ENCODE data around the gene VANGL1. TPM values are rescaled to one million over a fixed set of nuclear protein-coding genes. Genes with fewer than 3 reads are reported as not detected.

The VANGL1 gene
- total and polyA plus RNA-seq, 2 of the 8 experiments (the other 6 are each of a cell fraction or from before 2014, with no cell fraction given) = 9.4 to 13.4 TPM

- TF ChIP-seq, protein P1, sequence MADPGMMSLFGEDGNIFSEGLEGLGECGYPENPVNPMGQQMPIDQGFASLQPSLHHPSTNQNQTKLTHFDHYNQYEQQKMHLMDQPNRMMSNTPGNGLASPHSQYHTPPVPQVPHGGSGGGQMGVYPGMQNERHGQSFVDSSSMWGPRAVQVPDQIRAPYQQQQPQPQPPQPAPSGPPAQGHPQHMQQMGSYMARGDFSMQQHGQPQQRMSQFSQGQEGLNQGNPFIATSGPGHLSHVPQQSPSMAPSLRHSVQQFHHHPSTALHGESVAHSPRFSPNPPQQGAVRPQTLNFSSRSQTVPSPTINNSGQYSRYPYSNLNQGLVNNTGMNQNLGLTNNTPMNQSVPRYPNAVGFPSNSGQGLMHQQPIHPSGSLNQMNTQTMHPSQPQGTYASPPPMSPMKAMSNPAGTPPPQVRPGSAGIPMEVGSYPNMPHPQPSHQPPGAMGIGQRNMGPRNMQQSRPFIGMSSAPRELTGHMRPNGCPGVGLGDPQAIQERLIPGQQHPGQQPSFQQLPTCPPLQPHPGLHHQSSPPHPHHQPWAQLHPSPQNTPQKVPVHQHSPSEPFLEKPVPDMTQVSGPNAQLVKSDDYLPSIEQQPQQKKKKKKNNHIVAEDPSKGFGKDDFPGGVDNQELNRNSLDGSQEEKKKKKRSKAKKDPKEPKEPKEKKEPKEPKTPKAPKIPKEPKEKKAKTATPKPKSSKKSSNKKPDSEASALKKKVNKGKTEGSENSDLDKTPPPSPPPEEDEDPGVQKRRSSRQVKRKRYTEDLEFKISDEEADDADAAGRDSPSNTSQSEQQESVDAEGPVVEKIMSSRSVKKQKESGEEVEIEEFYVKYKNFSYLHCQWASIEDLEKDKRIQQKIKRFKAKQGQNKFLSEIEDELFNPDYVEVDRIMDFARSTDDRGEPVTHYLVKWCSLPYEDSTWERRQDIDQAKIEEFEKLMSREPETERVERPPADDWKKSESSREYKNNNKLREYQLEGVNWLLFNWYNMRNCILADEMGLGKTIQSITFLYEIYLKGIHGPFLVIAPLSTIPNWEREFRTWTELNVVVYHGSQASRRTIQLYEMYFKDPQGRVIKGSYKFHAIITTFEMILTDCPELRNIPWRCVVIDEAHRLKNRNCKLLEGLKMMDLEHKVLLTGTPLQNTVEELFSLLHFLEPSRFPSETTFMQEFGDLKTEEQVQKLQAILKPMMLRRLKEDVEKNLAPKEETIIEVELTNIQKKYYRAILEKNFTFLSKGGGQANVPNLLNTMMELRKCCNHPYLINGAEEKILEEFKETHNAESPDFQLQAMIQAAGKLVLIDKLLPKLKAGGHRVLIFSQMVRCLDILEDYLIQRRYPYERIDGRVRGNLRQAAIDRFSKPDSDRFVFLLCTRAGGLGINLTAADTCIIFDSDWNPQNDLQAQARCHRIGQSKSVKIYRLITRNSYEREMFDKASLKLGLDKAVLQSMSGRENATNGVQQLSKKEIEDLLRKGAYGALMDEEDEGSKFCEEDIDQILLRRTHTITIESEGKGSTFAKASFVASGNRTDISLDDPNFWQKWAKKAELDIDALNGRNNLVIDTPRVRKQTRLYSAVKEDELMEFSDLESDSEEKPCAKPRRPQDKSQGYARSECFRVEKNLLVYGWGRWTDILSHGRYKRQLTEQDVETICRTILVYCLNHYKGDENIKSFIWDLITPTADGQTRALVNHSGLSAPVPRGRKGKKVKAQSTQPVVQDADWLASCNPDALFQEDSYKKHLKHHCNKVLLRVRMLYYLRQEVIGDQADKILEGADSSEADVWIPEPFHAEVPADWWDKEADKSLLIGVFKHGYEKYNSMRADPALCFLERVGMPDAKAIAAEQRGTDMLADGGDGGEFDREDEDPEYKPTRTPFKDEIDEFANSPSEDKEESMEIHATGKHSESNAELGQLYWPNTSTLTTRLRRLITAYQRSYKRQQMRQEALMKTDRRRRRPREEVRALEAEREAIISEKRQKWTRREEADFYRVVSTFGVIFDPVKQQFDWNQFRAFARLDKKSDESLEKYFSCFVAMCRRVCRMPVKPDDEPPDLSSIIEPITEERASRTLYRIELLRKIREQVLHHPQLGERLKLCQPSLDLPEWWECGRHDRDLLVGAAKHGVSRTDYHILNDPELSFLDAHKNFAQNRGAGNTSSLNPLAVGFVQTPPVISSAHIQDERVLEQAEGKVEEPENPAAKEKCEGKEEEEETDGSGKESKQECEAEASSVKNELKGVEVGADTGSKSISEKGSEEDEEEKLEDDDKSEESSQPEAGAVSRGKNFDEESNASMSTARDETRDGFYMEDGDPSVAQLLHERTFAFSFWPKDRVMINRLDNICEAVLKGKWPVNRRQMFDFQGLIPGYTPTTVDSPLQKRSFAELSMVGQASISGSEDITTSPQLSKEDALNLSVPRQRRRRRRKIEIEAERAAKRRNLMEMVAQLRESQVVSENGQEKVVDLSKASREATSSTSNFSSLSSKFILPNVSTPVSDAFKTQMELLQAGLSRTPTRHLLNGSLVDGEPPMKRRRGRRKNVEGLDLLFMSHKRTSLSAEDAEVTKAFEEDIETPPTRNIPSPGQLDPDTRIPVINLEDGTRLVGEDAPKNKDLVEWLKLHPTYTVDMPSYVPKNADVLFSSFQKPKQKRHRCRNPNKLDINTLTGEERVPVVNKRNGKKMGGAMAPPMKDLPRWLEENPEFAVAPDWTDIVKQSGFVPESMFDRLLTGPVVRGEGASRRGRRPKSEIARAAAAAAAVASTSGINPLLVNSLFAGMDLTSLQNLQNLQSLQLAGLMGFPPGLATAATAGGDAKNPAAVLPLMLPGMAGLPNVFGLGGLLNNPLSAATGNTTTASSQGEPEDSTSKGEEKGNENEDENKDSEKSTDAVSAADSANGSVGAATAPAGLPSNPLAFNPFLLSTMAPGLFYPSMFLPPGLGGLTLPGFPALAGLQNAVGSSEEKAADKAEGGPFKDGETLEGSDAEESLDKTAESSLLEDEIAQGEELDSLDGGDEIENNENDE (IDR thresholded peaks at IDR 0.05; ENCODE audit: insufficient replicate concordance, low read length) = no peak
- TF ChIP-seq TAF1 (IDR thresholded peaks at IDR 0.05; ENCODE audit: low read depth, low read length) (no peak), EGR1 (IDR thresholded peaks at IDR 0.05; ENCODE audit: borderline replicate concordance, low read depth, low read length) (no peak), CHD2 (IDR thresholded peaks at IDR 0.05; ENCODE audit: low read length) (no peak)
Observed at GRCh38 chr1:115652236-115652788, 10.5 kb downstream of the VANGL1 start (continued).

Data from H1 (cell line).